Measurements from ENCODE around the gene ACBD4. TPM values are rescaled to one million over a fixed set of nuclear protein-coding genes. Genes with fewer than 3 reads are reported as not detected.

The ACBD4 gene
- total and polyA plus RNA-seq, 2 donors (not counting 3 experiments of a cell fraction or from before 2014, with no cell fraction given): 4.5 to 7.5 TPM

GRCh38 chr17:45111850-45112249, 23.6 kb upstream of the ACBD4 start:
- Histone ChIP-seq H3K36me3 (ENCODE audit: control insufficient read depth in 2 of 2, extremely low read depth in 1 of 2, insufficient read depth in 2 of 2, low read length in 2 of 2) (peaks cover 10 to 11% of the 10 kb centered on the region in 2 experiments), H2AFZ (ENCODE audit: low read depth, low read length) (no peak overlapping the region), H3K4me3 (replicated peaks in 1 of 3; ENCODE audit: insufficient read depth in 1 of 3, low read depth in 1 of 3, low read length in 3 of 3) (no peak overlapping the region), H3K79me2 (ENCODE audit: control insufficient read depth, insufficient read depth, low read length) (no peaks in the 10 kb centered on the region), H3K9ac (replicated peaks; ENCODE audit: extremely low read depth, insufficient read depth, low read length) (no peak overlapping the region), H3K9me1 (replicated peaks; ENCODE audit: control insufficient read depth, extremely low read depth, insufficient read depth, low read length) (no peaks in the 10 kb centered on the region), H3K4me1 (ENCODE audit: control insufficient read depth, extremely low read depth, insufficient read depth, low read length) (no peaks in the 10 kb centered on the region), H3K27me3 (ENCODE audit: control insufficient read depth in 2 of 2, insufficient read depth in 2 of 2, low read length in 2 of 2) (no peaks in the 10 kb centered on the region), H3K4me2 (ENCODE audit: insufficient read depth, low read length) (no peak overlapping the region), H3K9me3 (replicated peaks; ENCODE audit: control insufficient read depth, insufficient read depth, low read length) (no peaks in the 10 kb centered on the region), H4K20me1 (replicated peaks; ENCODE audit: control insufficient read depth, extremely low read depth, insufficient read depth, low read length) (no peaks in the 10 kb centered on the region), H3K27ac (ENCODE audit: insufficient read depth, low read depth, low read length) (no peak overlapping the region)
- no TSS peak for BruUV-seq (replicated peaks)
- TF ChIP-seq EZH2 (IDR thresholded peaks at IDR 0.05; ENCODE audit: borderline replicate concordance, low read depth, low read length, severe bottlenecking) (no peak), FOS (IDR thresholded peaks at IDR 0.05; ENCODE audit: borderline replicate concordance, insufficient read depth, low read length) (no peak)
- dilution Hi-C loops (cut with MboI; ENCODE audit: extremely low pct_ligation_motif_present, low sequenced_read_pairs): no loop called here
- DNase-seq (ENCODE audit: low read depth, low spot score) (no peak), FAIRE-seq (no peak)
- ChIA-PET POLR2A (interaction anchor here (0.6 kb wide), 1 partner anchor 57 kb away, joined by 5 read pairs; no protein-coding TSS in a partner anchor), CTCF (interaction anchor here (0.6 to 1.9 kb wide), 3 partner anchors 13 to 254 kb away, joined by 3 to 9 read pairs (median 4); partner anchors contain the start of gene ACBD4)
- intact Hi-C loops (cut with micrococcal nuclease): no loop called here

GRCh38 chr17:45112559-45113423, 22.7 kb upstream of the ACBD4 start:
- CTCF ChIA-PET: interaction anchor here (1.2 to 1.9 kb wide), 2 partner anchors 14 to 22 kb away, joined by 4 to 9 read pairs; partner anchors contain the start of gene ACBD4

More at GRCh38 chr17:45112559-45113423, 22.7 kb upstream of the ACBD4 start:
- dilution Hi-C loops (cut with MboI; ENCODE audit: extremely low pct_ligation_motif_present, low sequenced_read_pairs): no loop called here
- Histone ChIP-seq H3K4me3 (replicated peaks in 1 of 3; ENCODE audit: insufficient read depth in 1 of 3, low read depth in 1 of 3, low read length in 3 of 3) (no peak overlapping the region), H3K9ac (replicated peaks; ENCODE audit: extremely low read depth, insufficient read depth, low read length) (no peak overlapping the region), H2AFZ (ENCODE audit: low read depth, low read length) (no peak overlapping the region), H4K20me1 (replicated peaks; ENCODE audit: control insufficient read depth, extremely low read depth, insufficient read depth, low read length) (no peaks in the 10 kb centered on the region), H3K36me3 (ENCODE audit: control insufficient read depth in 2 of 2, extremely low read depth in 1 of 2, insufficient read depth in 2 of 2, low read length in 2 of 2) (peaks cover 3 to 4% of the 10 kb centered on the region in 2 experiments), H3K9me1 (replicated peaks; ENCODE audit: control insufficient read depth, extremely low read depth, insufficient read depth, low read length) (no peaks in the 10 kb centered on the region), H3K9me3 (replicated peaks; ENCODE audit: control insufficient read depth, insufficient read depth, low read length) (no peaks in the 10 kb centered on the region), H3K27me3 (ENCODE audit: control insufficient read depth in 2 of 2, insufficient read depth in 2 of 2, low read length in 2 of 2) (no peaks in the 10 kb centered on the region), H3K4me1 (ENCODE audit: control insufficient read depth, extremely low read depth, insufficient read depth, low read length) (no peaks in the 10 kb centered on the region), H3K27ac (ENCODE audit: insufficient read depth, low read depth, low read length) (no peak overlapping the region), H3K79me2 (ENCODE audit: control insufficient read depth, insufficient read depth, low read length) (no peaks in the 10 kb centered on the region), H3K4me2 (ENCODE audit: insufficient read depth, low read length) (no peak overlapping the region)
- DNase-seq (ENCODE audit: low read depth, low spot score): no peak
- intact Hi-C loops (cut with micrococcal nuclease): no loop called here
- POLR2A ChIA-PET: no interaction called here
- no peak for TF ChIP-seq POLR2AphosphoS5 (IDR thresholded peaks at IDR 0.05; ENCODE audit: insufficient read depth, low read depth, low read length)
- FAIRE-seq: no peak
- BruUV-seq (replicated peaks): no TSS peak
